ENCODE measurements around the gene FAM228B. TPM values are rescaled to one million over a fixed set of nuclear protein-coding genes. Genes with fewer than 3 reads are reported as not detected.
A peak's percentile ranks its signal among the peaks of the same experiment; 100 is the strongest.

Gene FAM228B
- polyA plus RNA-seq, 1 donor (not counting 4 experiments of a cell fraction or from before 2014, with no cell fraction given): 2.0 TPM

GRCh38 chr2:24084386-24085199, 38.7 kb upstream of the FAM228B start, which contains the start of gene TP53I3:
TSS of gene TP53I3 (minus strand) at chr2:24084834. CDS start at chr2:24084326, 508 bp downstream.
- Histone ChIP-seq H3K27ac (ENCODE audit: control insufficient read depth, insufficient read depth, low read length) (peak within 1 kb of the TSS; percentile 82), H2AFZ (ENCODE audit: control insufficient read depth, low read length) (peak within 1 kb of the TSS; percentile 98), H3K27me3 (ENCODE audit: control insufficient read depth, extremely low read depth, insufficient read depth, low read length) (no peaks in the 10 kb centered on the region), H3K4me1 (ENCODE audit: control insufficient read depth, extremely low read depth, insufficient read depth, low read length) (peaks cover 11% of the 10 kb centered on the region), H3K9me3 (ENCODE audit: control insufficient read depth, low read depth, low read length) (no peaks in the 10 kb centered on the region), H3K4me2 (ENCODE audit: control insufficient read depth, extremely low read depth, insufficient read depth, low read depth, low read length) (peak within 1 kb of the TSS; percentile 99), H3K79me2 (ENCODE audit: control insufficient read depth, insufficient read depth, low read length) (no peaks in the 10 kb centered on the region), H3K9ac (ENCODE audit: control insufficient read depth, extremely low read depth, insufficient read depth, low read length) (peak within 1 kb of the TSS; percentile 86), H3K9me1 (ENCODE audit: control insufficient read depth, extremely low read depth, insufficient read depth, low read length) (no peaks in the 10 kb centered on the region), H4K20me1 (ENCODE audit: control insufficient read depth, extremely low read depth, insufficient read depth, low read length) (no peaks in the 10 kb centered on the region), H3K36me3 (ENCODE audit: control insufficient read depth in 2 of 2, extremely low read depth in 1 of 2, insufficient read depth in 2 of 2, low read length in 2 of 2) (peaks cover 5 to 15% of the 10 kb centered on the region in 2 experiments), H3K4me3 (ENCODE audit: control insufficient read depth in 2 of 3, extremely low read depth in 1 of 3, insufficient read depth in 2 of 3, low read depth in 1 of 3, low read length in 3 of 3) (peak within 1 kb of the TSS; percentile 63 to 80 (median 70))
- DNase-seq (ENCODE audit: low read depth, low spot score) (no peak), FAIRE-seq (no peak)
- dilution Hi-C loops (cut with MboI; ENCODE audit: extremely low pct_ligation_motif_present, low sequenced_read_pairs): no loop called here
- TF ChIP-seq, protein P1, sequence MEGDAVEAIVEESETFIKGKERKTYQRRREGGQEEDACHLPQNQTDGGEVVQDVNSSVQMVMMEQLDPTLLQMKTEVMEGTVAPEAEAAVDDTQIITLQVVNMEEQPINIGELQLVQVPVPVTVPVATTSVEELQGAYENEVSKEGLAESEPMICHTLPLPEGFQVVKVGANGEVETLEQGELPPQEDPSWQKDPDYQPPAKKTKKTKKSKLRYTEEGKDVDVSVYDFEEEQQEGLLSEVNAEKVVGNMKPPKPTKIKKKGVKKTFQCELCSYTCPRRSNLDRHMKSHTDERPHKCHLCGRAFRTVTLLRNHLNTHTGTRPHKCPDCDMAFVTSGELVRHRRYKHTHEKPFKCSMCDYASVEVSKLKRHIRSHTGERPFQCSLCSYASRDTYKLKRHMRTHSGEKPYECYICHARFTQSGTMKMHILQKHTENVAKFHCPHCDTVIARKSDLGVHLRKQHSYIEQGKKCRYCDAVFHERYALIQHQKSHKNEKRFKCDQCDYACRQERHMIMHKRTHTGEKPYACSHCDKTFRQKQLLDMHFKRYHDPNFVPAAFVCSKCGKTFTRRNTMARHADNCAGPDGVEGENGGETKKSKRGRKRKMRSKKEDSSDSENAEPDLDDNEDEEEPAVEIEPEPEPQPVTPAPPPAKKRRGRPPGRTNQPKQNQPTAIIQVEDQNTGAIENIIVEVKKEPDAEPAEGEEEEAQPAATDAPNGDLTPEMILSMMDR (optimal IDR thresholded peaks at IDR 0.05 in 1 of 3, IDR thresholded peaks at IDR 0.05 in 1 of 3, conservative IDR thresholded peaks at IDR 0.05 in 1 of 3; ENCODE audit: extremely low read depth in 1 of 3, insufficient read depth in 2 of 3, low read length in 3 of 3): peak; percentile 71 to 93 (median 90)
- no peak for TF ChIP-seq EZH2 (IDR thresholded peaks at IDR 0.05; ENCODE audit: low read length)

DNA sequence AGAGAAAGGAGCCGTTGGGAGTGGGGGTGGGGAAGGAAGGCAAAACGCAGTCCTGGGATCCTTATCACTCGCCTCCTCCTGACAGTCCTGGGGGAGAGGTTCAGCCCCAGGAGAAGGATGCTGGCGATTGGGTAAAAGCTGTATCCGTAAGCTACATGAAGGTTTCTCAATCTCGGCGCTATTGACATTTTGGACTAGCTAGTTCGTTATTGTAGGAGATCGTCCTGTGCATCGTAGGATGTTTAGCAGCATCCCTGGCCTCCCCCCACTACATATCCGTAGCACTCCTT, 38.1 kb upstream of the FAM228B start:
- Histone ChIP-seq H3K4me3 (ENCODE audit: control insufficient read depth in 2 of 3, extremely low read depth in 1 of 3, insufficient read depth in 2 of 3, low read depth in 1 of 3, low read length in 3 of 3) (peak overlapping the region; percentile 63 to 80 (median 70)), H3K9me1 (ENCODE audit: control insufficient read depth, extremely low read depth, insufficient read depth, low read length) (no peaks in the 10 kb centered on the region), H3K27ac (ENCODE audit: control insufficient read depth, insufficient read depth, low read length) (no peak overlapping the region), H3K9me3 (ENCODE audit: control insufficient read depth, low read depth, low read length) (no peaks in the 10 kb centered on the region), H4K20me1 (ENCODE audit: control insufficient read depth, extremely low read depth, insufficient read depth, low read length) (no peaks in the 10 kb centered on the region), H3K9ac (ENCODE audit: control insufficient read depth, extremely low read depth, insufficient read depth, low read length) (peak overlapping the region; percentile 86), H3K4me1 (ENCODE audit: control insufficient read depth, extremely low read depth, insufficient read depth, low read length) (peaks cover 11% of the 10 kb centered on the region), H3K79me2 (ENCODE audit: control insufficient read depth, insufficient read depth, low read length) (no peaks in the 10 kb centered on the region), H3K27me3 (ENCODE audit: control insufficient read depth, extremely low read depth, insufficient read depth, low read length) (no peaks in the 10 kb centered on the region), H3K36me3 (ENCODE audit: control insufficient read depth in 2 of 2, extremely low read depth in 1 of 2, insufficient read depth in 2 of 2, low read length in 2 of 2) (peaks cover 5 to 13% of the 10 kb centered on the region in 2 experiments), H3K4me2 (ENCODE audit: control insufficient read depth, extremely low read depth, insufficient read depth, low read depth, low read length) (peak overlapping the region; percentile 99), H2AFZ (ENCODE audit: control insufficient read depth, low read length) (peak overlapping the region; percentile 98)
- no peak for DNase-seq (ENCODE audit: low read depth, low spot score)
- TF ChIP-seq, protein P1 (optimal IDR thresholded peaks at IDR 0.05 in 1 of 3, IDR thresholded peaks at IDR 0.05 in 1 of 3, conservative IDR thresholded peaks at IDR 0.05 in 1 of 3; ENCODE audit: extremely low read depth in 1 of 3, insufficient read depth in 2 of 3, low read length in 3 of 3): no peak
- no peak for TF ChIP-seq EZH2 (IDR thresholded peaks at IDR 0.05; ENCODE audit: low read length)
- no peak for FAIRE-seq
- dilution Hi-C loops (cut with MboI; ENCODE audit: extremely low pct_ligation_motif_present, low sequenced_read_pairs): no loop called here

Data from keratinocyte (primary cell).